COLO668 (cell line): ENCODE data around the gene PALM2AKAP2.

ENCODE experiments used
- DNase-seq: peaks from one replicate; lab custom pipeline; 2025; ENCODE audit not compliant: unreplicated experiment; lab: John Stamatoyannopoulos, UW

The PALM2AKAP2 gene

DNA sequence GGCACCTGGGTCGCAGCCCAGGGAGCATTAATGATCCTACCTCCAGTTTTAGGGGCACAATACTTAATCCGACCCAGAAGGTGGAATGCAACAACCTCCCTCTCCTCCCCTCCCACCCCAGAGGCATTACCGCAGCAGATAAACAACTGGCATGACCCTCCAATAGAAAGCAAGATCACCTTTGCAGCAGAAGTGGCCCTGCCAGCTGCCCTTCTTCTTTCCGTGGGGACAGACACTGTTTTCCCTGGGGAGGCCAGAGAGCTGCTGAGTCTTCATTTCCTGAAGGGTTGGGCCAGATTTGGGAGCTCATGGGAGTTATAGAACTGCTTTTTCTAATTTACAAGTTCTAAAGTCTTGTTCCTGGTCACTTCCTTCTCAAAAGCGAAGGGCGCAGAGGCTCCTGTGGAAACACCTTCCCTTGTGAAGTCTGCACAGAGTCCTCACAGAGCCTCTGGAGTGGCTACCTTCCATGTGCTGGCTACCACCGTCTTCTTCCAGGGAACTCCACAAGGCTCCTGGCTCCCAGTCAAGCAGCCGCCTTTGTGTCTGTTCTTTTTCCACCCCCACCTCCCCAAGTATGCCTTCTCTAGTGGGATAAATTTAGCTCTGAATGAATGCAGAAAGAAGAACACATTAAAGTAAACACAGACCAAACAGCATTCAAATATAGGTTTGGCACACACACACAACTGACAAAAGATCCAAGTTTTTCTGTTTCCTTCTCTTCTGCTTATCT, 8.0 kb upstream of the PALM2AKAP2 start:
- DNase-seq: no peak

- DNase-seq: no peak
Observed at GRCh38 chr9:109775516-109775915, 4.5 kb upstream of the PALM2AKAP2 start.

DNA sequence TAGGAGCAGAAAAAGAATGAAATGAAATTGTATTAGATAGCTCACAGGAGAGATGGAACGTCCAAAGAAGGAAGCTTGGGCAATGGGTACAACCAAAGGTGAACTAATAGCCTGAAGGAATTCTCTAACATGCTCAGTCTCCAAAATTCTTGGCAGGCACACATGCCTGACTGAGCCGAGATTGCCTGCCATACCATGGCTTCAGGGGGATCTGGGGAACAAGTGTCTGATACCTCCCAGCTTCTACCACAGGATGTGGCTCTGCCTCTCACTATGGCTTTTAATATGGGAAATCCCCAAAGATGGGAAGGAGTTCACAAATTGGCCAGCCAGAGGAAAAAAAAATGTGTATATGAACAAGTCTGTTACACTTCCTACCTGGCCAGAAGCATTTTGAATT, 3.6 kb upstream of the PALM2AKAP2 start:
- DNase-seq: no peak

DNA sequence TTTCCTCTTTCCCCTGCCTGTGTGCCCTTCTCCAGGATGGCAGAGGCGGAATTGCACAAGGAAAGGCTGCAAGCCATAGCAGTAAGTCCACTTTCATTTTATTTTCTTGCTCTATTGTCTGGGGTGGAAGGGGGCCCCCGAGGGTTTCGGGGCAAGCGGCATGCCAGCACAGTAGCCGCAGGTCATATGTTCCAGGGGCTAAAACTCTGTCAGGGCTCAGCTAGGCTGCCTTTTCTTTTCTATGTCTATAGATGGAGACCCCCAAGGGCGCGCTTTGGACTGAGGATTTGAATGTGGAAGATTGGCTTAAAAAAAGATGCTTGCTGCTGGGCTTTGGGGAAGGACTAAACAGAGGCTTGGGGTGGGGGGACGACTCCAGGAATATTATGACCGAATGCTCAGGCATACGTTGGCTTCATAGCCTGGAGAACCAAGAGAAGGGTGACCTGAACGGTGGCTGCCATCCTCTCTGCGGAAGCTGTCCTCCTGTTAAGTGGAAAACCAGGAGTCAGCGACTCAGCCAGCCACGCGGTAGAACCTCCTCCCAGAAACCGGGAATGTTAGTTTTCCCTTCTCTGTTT, 545 bp downstream of the PALM2AKAP2 start:
- peak; percentile 37 for DNase-seq

GRCh38 chr9:109781086-109781485, 1.1 kb downstream of the PALM2AKAP2 start:
- no peak for DNase-seq

DNA sequence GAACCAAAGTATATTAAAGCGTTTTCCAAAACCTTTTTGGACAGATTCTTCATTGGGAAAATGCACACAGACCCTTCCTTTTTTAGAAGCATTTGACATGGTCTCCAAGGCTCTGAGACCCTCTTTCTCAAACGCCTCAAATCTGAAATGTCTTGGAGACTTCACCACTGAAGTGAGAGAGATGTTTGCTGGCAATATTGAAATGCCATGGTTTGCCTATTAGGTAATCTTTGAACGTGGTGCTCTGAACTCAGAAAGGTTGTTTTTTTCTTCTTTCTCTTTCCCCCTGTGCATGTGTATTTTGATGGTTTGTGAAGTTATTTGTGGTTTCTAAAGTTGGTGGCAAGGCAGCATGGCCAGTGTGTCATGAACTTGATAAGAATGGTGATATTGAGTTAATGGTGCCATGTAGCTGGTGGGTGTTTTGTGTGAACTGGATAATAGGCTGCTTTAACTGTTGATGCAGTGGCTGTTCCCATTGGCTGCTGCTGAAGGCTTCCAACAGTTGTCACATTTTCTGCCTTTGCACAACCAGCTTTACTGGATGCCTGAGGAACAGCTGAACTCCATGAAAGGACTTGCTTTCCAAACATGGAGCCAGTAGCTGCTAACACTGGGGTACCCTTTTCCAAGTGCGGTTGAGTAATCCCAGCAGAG, 1.7 kb downstream of the PALM2AKAP2 start:
- DNase-seq: no peak

DNA sequence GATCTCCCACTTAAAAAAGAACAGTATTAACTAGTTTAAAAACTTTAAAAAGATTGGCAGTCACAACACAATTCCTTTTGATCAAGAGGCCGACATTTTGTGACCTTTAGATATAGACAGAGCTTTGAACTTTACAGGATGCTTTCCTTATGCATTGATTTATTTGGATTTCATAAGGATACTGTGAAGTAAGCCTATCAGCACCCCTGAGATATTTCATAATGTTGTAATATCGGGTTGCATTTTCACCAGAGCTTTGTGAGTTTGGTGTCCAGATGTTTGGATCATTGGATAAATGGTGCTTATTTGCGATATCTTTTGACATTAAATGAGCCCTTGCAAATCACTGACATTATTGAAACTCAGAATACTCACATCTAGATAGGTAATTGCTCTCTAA, 7.7 kb downstream of the PALM2AKAP2 start:
- no peak for DNase-seq

DNA sequence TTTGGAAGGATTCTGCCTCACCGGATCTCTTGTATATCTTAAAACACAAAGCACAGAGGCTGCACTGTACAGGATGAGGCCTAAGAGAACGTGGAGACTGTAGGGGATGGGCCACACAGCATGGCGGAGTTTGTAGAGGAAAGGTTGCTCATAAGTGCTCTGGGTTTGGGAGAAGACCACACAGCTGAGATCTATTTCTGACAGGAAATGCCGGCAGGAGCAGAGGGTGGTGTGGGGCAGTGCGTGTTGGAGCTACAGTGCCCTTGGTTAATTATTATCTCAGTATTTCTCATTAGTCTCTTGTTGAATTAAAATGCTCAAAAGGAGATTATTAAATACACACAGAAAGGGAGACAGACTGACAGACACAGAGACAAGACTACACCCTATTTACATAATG, 9.6 kb downstream of the PALM2AKAP2 start:
- DNase-seq: peak; percentile 38

GRCh38 chr9:109789971-109790370, 10.0 kb downstream of the PALM2AKAP2 start:
- no peak for DNase-seq

DNA sequence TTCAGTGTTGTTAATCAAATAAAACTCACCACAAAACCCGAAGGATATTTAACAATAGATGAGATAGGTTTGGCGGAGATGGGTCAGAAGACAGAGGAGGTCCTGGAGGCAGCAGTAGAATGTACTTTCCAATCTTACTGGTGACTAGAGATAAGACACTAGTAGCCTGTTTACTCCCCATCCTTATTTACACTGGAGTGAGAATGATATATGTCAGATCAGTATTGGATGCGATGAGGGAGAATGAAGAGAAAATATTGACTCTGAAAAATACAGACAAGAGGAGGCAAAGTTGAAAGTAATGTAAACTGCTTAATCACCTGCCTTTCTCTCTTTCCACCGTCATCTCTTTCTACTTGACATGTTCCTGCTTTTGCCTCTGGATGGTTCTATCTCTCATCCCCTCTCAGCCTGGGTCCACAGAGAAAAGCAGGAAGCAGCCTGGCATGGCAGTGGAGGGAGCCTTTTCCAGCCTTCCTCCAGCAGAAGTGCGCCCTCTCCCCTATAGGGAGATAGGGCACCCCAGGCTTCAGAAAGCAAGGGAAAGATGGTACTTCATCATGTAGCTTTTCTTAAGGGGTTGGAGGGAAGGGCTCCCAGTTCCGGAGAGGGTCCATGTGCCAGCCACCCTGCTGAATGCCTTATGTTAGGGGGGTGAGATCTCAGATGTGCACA, 11.1 kb downstream of the PALM2AKAP2 start:
- DNase-seq: peak; percentile 8

DNA sequence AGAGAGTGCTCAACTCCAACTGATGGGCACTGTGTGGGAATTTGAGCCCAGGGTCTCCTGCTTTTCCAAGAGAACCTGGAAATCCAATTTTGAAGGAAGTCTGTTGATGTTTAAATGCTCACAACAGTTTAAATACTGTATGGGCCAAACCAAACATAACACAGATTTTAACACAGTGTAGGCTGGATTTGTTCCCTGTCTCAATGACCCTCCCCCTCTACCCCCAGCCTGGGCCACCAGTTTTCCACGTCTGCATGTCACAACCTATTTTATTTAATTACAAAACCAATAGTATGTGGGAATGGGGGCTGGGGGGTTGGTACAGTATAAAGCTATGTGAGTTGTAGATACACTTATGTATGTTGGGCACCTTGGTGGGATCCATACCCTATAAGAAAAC, 11.7 kb downstream of the PALM2AKAP2 start:
- DNase-seq: no peak

GRCh38 chr9:109792951-109793546, 13.1 kb downstream of the PALM2AKAP2 start:
- DNase-seq: no peak

GRCh38 chr9:109793921-109794320, 13.9 kb downstream of the PALM2AKAP2 start:
- DNase-seq: no peak

GRCh38 chr9:109794361-109795012, 14.5 kb downstream of the PALM2AKAP2 start:
- no peak for DNase-seq

DNA sequence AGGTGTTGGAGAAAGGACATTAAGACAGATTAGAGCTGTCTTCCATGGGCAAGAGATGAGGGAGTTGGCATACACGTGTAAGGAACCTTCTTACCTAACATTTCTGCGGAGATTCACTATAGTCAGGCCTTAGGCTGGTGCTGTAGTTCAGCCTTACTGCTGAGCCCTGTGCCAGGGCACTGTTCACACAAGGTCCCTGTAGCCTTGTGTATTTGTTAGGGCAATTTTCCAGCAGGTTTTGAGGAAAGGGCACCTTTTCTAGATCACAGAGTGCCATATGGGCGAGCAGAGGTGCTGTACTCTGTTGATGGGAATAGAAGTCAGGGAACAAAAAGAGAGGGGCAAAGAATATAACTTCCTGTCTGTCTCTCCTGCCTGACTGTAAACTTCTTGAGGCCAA, 15.6 kb downstream of the PALM2AKAP2 start:
- DNase-seq: no peak

DNA sequence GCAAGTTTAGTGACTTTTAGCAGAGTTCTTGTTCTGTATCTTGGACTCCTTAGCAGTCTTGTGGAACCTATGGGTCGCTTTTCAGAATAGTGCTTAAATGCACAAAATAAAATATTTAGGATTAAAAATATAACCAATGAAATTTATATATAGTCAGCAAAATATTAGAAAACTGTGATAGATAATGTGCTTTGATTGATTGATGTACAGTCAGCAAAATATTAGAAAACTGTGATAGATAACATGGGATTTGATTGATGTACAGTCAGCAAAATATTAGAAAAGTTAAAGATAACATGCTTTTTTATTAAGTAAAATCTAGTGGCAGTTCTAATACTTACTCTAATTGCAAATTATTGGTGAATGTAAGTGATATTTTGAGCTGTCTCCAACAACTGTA, 16.1 kb downstream of the PALM2AKAP2 start:
- DNase-seq: no peak

DNA sequence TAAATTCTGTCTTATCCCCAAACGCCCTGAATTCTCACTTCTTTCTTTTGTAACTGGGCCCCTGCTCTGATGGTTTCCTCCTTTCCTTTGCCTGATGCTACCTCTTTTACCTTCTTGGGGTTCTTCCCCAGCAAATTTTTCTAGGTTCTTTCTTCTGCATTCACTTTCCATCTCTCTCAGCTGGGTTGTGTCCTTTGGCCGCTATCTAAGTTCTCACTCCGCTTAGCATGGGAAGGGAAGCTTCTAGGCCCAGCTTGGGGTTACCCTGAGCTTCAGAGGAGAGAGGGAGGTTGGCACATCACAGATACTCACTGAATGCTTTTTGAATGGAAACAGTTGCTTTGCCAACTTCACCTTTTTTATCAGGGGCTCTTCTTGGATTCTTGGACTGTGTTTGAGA, 17.0 kb downstream of the PALM2AKAP2 start:
- DNase-seq: no peak

DNA sequence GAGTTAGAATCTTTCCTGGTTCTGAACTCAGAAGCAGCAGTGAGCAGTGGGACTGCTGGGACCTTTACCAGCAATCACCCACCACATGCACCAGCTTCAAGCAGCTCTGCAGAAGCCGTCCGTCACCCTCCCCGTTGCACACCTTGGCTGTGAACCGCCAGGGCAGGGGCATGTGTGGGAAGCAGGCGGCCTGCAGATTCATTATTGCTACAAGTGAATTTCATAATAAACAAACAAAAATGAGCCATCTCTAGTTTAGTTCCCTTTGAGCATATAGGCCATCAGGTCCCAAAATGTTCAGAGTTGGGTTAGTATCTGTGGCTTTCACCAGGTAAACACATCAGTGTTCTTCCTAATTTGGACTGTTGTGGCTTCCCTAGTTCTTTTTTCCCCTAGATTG, 17.5 kb downstream of the PALM2AKAP2 start:
- DNase-seq: no peak

DNA sequence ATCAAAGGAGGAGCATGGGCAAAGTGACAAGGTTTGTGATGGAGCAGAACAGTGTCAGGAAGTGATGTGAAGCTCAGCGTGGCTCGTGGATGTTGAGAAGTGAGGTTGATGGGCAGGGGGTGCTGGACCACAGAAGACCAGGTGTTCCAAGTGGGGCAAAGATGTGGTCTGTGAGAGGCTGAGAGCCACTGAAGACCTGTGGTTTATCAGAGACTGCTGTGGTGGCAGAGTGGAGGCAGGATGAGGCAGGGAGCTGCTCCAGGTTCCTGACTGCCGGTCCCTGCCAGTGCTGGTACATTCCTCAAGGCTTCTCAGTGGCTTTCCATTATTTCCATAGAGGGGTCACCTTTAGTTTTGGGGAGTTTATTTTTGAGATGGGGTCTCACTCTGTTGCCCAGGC, 19.1 kb downstream of the PALM2AKAP2 start:
- DNase-seq: no peak

- DNase-seq: no peak
Observed at GRCh38 chr9:109799792-109800191, 19.8 kb downstream of the PALM2AKAP2 start.

DNA sequence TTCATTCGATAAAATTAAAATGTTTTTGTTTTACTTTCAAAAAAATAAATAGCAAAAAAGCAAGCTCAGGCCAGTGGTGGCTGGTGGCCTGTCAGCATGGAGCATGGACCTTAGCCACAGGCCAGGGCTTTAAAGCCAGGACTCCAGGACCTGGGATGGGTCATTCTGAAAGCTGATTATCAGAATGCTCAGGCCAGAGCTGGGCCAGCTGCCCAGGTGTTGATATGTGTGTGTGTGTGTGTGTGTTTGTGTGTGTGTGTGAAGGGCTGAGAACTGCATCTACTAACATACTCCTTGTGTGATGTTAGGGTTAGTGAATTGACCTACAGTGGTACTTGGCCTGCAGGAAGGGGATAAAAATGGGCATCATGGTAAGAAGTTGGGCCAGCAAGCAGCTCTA, 21.5 kb downstream of the PALM2AKAP2 start:
- no peak for DNase-seq
